Stimulated activated CD4-positive, alpha-beta T cell treated with anti-CD3 and anti-CD28 coated beads, Interleukin-2, amount 100 ng/mL, for 4 hours (primary cell): ENCODE data around the gene CCDC50.

Experiments used
- DNase-seq: peaks from one replicate; pipeline ENCODE4 v3.0.0-alpha.2; 2020; ENCODE audit warnings: low read depth

The CCDC50 gene

GRCh38 chr3:191379446-191379845 is 50.3 kb downstream of the CCDC50 start:
- DNase-seq = no peak

GRCh38 chr3:191380001-191380400 is 50.8 kb downstream of the CCDC50 start:
- DNase-seq = no peak

- no peak for DNase-seq
Measured at GRCh38 chr3:191381303-191381702, 52.1 kb downstream of the CCDC50 start.

GRCh38 chr3:191382661-191383060 is 53.5 kb downstream of the CCDC50 start:
- no peak for DNase-seq

GRCh38 chr3:191383124-191383523 is 53.9 kb downstream of the CCDC50 start:
- DNase-seq = no peak

- no peak for DNase-seq
Measured at GRCh38 chr3:191385101-191385500, 55.9 kb downstream of the CCDC50 start.

GRCh38 chr3:191387441-191388077 is 58.4 kb downstream of the CCDC50 start:
- no peak for DNase-seq

GRCh38 chr3:191388823-191389222 is 59.6 kb downstream of the CCDC50 start:
- no peak for DNase-seq

- no peak for DNase-seq
Measured at GRCh38 chr3:191390580-191390979, 61.4 kb downstream of the CCDC50 start.

- no peak for DNase-seq
Measured at GRCh38 chr3:191391861-191392808, 62.9 kb downstream of the CCDC50 start.

- DNase-seq = no peak
Measured at GRCh38 chr3:191393146-191393545, 64.0 kb downstream of the CCDC50 start.

GRCh38 chr3:191397771-191398170 is 68.6 kb downstream of the CCDC50 start:
- no peak for DNase-seq

- DNase-seq = no peak
Measured at GRCh38 chr3:191398607-191399006, 69.4 kb downstream of the CCDC50 start.

- no peak for DNase-seq
Measured at GRCh38 chr3:191399918-191400317, 70.7 kb downstream of the CCDC50 start.

- no peak for DNase-seq
Measured at GRCh38 chr3:191401775-191402357, 72.7 kb downstream of the CCDC50 start.

GRCh38 chr3:191409791-191410359 is 80.7 kb downstream of the CCDC50 start:
- no peak for DNase-seq

GRCh38 chr3:191412759-191413158 is 83.6 kb downstream of the CCDC50 start:
- DNase-seq = no peak

- DNase-seq = no peak
Measured at GRCh38 chr3:191414286-191414685, 85.1 kb downstream of the CCDC50 start.

GRCh38 chr3:191414732-191415131 is 85.5 kb downstream of the CCDC50 start:
- no peak for DNase-seq

- no peak for DNase-seq
Measured at GRCh38 chr3:191415566-191415965, 86.4 kb downstream of the CCDC50 start.

GRCh38 chr3:191417457-191417729 is 88.2 kb downstream of the CCDC50 start:
- no peak for DNase-seq

GRCh38 chr3:191420771-191421170 is 91.6 kb downstream of the CCDC50 start:
- no peak for DNase-seq

- DNase-seq = no peak
Measured at GRCh38 chr3:191424881-191425280, 95.7 kb downstream of the CCDC50 start.
